Activated CD8-positive, alpha-beta T cell treated with anti-CD3 and anti-CD28 coated beads for 36 hours (primary cell): Measurements from ENCODE around the gene LAPTM5. TPM values are rescaled to one million over a fixed set of nuclear protein-coding genes. Genes with fewer than 3 reads are reported as not detected.

Experiments used
- ATAC-seq: fragments of 200-7000 bp; cut with Tn5 transposase; one replicate; pipeline ENCODE4 v1.10.0; 2021; ENCODE audit warnings: mild to moderate bottlenecking, moderate library complexity
- CTCF ChIA-PET: fragments of 350-600 bp; sonication (Branson Sonifier 250); formaldehyde crosslinking; loops from one replicate; lab custom pipeline; 2021; ENCODE audit warnings: antibody characterized with exemption; lab: Charles Lee
- POLR2A ChIA-PET: fragments of 350-600 bp; sonication (Branson Sonifier 250); formaldehyde crosslinking; loops from one replicate; lab custom pipeline; 2021; ENCODE audit warnings: antibody characterized with exemption; lab: Charles Lee
- DNase-seq: peaks from one replicate; pipeline ENCODE4 v3.0.0-alpha.2; 2020
- H3K27ac Mint-ChIP-seq: one replicate; pipeline ENCODE4 v1.8.0; 2021; ENCODE audit warnings: mild to moderate bottlenecking, mixed read lengths
- H3K27me3 Mint-ChIP-seq: one replicate; pipeline ENCODE4 v1.8.0; 2021; ENCODE audit warnings: mixed read lengths
- H3K36me3 Mint-ChIP-seq: one replicate; pipeline ENCODE4 v1.8.0; 2021; ENCODE audit warnings: low read depth, mixed read lengths
- H3K4me1 Mint-ChIP-seq: one replicate; pipeline ENCODE4 v1.8.0; 2021; ENCODE audit warnings: low read depth, mixed read lengths
- H3K4me3 Mint-ChIP-seq: one replicate; pipeline ENCODE4 v1.8.0; 2021; ENCODE audit warnings: mild to moderate bottlenecking, moderate library complexity, mixed read lengths
- H3K9me3 Mint-ChIP-seq: one replicate; pipeline ENCODE4 v1.8.0; 2021; ENCODE audit warnings: mixed read lengths
- CTCF ChIP-seq: fragments of 200-600 bp; IDR thresholded peaks from one replicate; pipeline ENCODE4 v1.8.0; 2022; ENCODE audit warnings: antibody characterized with exemption, mild to moderate bottlenecking
- intact Hi-C: fragments of 100-400 bp; cut with micrococcal nuclease; formaldehyde crosslinking; loops from one replicate; pipeline ENCODE4 v1.10.0; 2022
- total RNA-seq, 2 experiments: library from RNA; stranded (reverse); gene quantifications; one replicate each; pipeline ENCODE4 v1.2.3, GENCODE V29; 2021

The LAPTM5 gene
- total RNA-seq, 2 experiments from 2014 or later, result 229 to 237 TPM

GRCh38 chr1:30787856-30788495 is 30.4 kb upstream of the LAPTM5 start:
- no peaks in the 10 kb centered on the region for H3K36me3 Mint-ChIP-seq
- DNase-seq (no peak), ATAC-seq (no peak)
- H3K27ac Mint-ChIP-seq, result no peak overlapping the region
- H3K27me3 Mint-ChIP-seq, result peaks cover 4% of the 10 kb centered on the region
- no peaks in the 10 kb centered on the region for H3K9me3 Mint-ChIP-seq
- intact Hi-C loops, result no loop called here
- TF ChIP-seq CTCF, result no peak
- H3K4me1 Mint-ChIP-seq, result peaks cover 9% of the 10 kb centered on the region
- no peak overlapping the region for H3K4me3 Mint-ChIP-seq
- ChIA-PET POLR2A (no interaction called here), CTCF (interaction anchor here (1.3 to 9.4 kb wide), 3 partner anchors 8 to 14 kb away, joined by 6 to 80 read pairs (median 7); no protein-coding TSS in a partner anchor)

GRCh38 chr1:30787266-30787665 is 29.7 kb upstream of the LAPTM5 start:
- POLR2A ChIA-PET, result interaction anchor here (1.6 kb wide), 1 partner anchor 125 kb away, joined by 4 read pairs; no protein-coding TSS in a partner anchor
- H3K27ac Mint-ChIP-seq, result no peak overlapping the region
- TF ChIP-seq CTCF, result no peak

GRCh38 chr1:30786264-30786991 is 28.9 kb upstream of the LAPTM5 start:
- Mint-ChIP-seq H3K27me3 (peaks cover 4% of the 10 kb centered on the region), H3K4me1 (peaks cover 12% of the 10 kb centered on the region), H3K27ac (no peak overlapping the region), H3K9me3 (no peaks in the 10 kb centered on the region), H3K4me3 (no peak overlapping the region), H3K36me3 (no peaks in the 10 kb centered on the region)
- POLR2A ChIA-PET, result interaction anchor here (1.6 kb wide), 1 partner anchor 125 kb away, joined by 4 read pairs; no protein-coding TSS in a partner anchor
- CTCF ChIA-PET, result interaction anchor here (0.6 to 9.4 kb wide), 5 partner anchors 8 to 124 kb away, joined by 3 to 80 read pairs (median 4); no protein-coding TSS in a partner anchor
- intact Hi-C loops, result no loop called here
- TF ChIP-seq CTCF, result no peak
- ATAC-seq (no peak), DNase-seq (no peak)

More at GRCh38 chr1:30787266-30787665, 29.7 kb upstream of the LAPTM5 start:
- CTCF ChIA-PET, result interaction anchor here (2.1 to 9.4 kb wide), 2 partner anchors 9 to 14 kb away, joined by 7 to 80 read pairs; no protein-coding TSS in a partner anchor
- no peak overlapping the region for H3K4me3 Mint-ChIP-seq
- ATAC-seq (no peak), DNase-seq (no peak)
- intact Hi-C loops, result no loop called here
- H3K9me3 Mint-ChIP-seq, result no peaks in the 10 kb centered on the region
- no peaks in the 10 kb centered on the region for H3K36me3 Mint-ChIP-seq
- H3K27me3 Mint-ChIP-seq, result peaks cover 4% of the 10 kb centered on the region
- peaks cover 12% of the 10 kb centered on the region for H3K4me1 Mint-ChIP-seq

- Mint-ChIP-seq H3K9me3 (no peaks in the 10 kb centered on the region), H3K4me3 (no peak overlapping the region), H3K27me3 (peaks cover 4% of the 10 kb centered on the region), H3K36me3 (no peaks in the 10 kb centered on the region), H3K4me1 (peaks cover 8% of the 10 kb centered on the region), H3K27ac (no peak overlapping the region)
- no peak for DNase-seq
- intact Hi-C loops, result no loop called here
- POLR2A ChIA-PET, result no interaction called here
- CTCF ChIA-PET, result interaction anchor here (0.9 to 9.4 kb wide), 4 partner anchors 16 to 143 kb away, joined by 3 to 80 read pairs (median 4); no protein-coding TSS in a partner anchor
- no peak for ATAC-seq
- no peak for TF ChIP-seq CTCF
These were observed 28.1 kb upstream of the LAPTM5 start for GRCh38 chr1:30785714-30786113.
